ENCODE measurements around the gene FGD6.
"Not testable (repeated sequence)": the region's sequence is repeated elsewhere in the genome, so short reads cannot be mapped to it uniquely, and the experiment has no call there.

Gene FGD6

DNA sequence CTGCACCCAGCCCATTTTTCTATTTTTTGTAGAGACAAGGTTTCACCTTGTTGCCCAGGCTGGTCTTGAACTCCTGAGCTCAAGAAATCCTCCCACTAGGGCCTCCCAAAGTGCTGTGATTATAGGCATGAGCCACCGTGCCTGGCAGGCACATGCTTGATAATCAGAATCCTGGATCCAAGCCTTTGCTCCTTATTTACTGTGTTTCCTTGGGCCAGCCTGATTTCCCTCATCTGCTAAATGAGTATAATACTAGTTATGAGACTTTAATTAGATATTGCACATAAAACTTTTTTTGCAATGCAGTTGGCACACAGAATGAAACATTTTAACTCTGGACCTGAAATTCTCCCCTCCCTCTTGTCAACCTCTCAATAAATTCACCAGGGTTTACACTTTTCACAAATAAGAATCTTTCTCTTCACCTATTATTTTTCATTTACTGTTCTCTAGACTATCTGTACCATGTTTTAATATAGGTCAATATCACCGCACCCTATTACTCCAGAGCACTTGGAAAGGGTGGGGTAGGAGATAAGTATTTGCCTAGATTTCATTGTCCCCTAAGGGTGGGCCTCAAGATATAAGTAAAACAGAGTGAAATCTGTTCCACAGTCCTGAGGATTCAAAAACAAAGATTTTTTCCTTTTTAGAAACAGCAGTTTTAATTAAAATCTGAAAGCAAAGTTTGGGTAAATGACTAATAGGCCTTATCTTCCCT, 74.7 kb downstream of the FGD6 start:
- no peak for TF ChIP-seq CTCF (conservative IDR thresholded peaks at IDR 0.05; ENCODE audit: low read depth, low read length)
- no peak overlapping the region for H3K4me3 ChIP-seq (ENCODE audit: low read depth, low read length)
- no peak for DNase-seq (ENCODE audit: low read depth)

DNA sequence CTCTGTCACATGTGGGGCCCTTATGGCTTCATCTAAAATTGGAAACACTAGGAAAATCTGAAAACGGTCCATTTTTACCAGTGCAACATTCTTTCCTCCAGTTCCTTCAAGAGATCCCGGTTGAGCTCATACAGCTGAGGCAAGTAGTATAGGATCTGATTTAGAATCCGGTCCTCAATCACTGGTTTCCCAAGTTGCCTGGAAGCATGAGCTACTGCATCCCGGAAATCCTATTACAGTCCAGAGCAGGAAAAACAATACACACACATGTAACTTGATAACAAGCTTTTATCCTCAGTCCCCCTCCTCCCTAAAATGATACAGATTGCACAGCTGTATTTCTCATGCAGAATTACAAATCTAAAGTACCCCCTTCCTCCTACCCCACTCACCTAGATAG, 76.0 kb downstream of the FGD6 start:
- no peak overlapping the region for H3K4me3 ChIP-seq (ENCODE audit: low read depth, low read length)
- no peak for TF ChIP-seq CTCF (conservative IDR thresholded peaks at IDR 0.05; ENCODE audit: low read depth, low read length)
- no peak for DNase-seq (ENCODE audit: low read depth)

- DNase-seq (ENCODE audit: low read depth); H3K4me3 ChIP-seq (ENCODE audit: low read depth, low read length): not testable (repeated sequence)
These were observed 79.2 kb downstream of the FGD6 start for GRCh38 chr12:95138031-95138430.

DNA sequence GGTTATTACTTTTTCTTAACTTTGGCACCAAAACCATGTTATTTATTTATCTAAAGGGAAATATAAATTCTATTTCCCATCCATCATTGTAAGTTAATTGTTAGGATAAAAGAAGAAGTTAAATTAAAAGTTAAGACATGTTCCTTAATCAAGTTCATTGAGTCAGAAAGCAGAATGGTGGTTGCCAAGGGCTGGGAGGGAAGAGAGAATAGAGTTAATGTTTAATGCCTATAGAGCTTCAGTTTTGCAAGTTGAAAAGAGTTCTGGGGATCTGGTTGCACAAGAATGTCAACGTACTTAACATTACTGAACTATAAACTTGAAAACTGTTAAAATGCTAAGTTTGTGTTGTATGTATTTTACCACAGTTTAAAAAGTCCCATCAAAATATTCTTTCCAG, 80.7 kb downstream of the FGD6 start:
- TF ChIP-seq CTCF (conservative IDR thresholded peaks at IDR 0.05; ENCODE audit: low read depth, low read length), result no peak
- no peak overlapping the region for H3K4me3 ChIP-seq (ENCODE audit: low read depth, low read length)
- DNase-seq (ENCODE audit: low read depth), result no peak

DNA sequence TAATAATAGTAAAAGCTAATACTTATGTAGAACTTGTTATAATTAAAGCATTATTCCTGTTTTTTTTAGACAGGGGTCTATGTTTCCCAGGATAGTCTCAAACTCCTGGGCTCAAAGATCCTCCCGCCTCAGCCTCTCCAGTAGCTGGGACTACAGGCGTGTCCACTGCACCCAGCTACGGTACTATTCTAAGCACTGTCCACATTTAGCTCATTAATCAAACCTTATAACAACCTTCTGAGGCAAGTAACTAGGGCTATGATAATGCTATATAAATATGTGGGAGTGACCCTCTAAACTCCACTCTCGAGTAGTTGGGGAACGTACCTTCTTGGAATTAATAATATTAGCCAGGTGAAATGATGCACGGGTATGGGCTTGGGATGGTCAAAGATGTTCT, 83.2 kb downstream of the FGD6 start:
- TF ChIP-seq CTCF (conservative IDR thresholded peaks at IDR 0.05; ENCODE audit: low read depth, low read length), result no peak
- H3K4me3 ChIP-seq (ENCODE audit: low read depth, low read length), result no peak overlapping the region
- DNase-seq (ENCODE audit: low read depth), result no peak

DNA sequence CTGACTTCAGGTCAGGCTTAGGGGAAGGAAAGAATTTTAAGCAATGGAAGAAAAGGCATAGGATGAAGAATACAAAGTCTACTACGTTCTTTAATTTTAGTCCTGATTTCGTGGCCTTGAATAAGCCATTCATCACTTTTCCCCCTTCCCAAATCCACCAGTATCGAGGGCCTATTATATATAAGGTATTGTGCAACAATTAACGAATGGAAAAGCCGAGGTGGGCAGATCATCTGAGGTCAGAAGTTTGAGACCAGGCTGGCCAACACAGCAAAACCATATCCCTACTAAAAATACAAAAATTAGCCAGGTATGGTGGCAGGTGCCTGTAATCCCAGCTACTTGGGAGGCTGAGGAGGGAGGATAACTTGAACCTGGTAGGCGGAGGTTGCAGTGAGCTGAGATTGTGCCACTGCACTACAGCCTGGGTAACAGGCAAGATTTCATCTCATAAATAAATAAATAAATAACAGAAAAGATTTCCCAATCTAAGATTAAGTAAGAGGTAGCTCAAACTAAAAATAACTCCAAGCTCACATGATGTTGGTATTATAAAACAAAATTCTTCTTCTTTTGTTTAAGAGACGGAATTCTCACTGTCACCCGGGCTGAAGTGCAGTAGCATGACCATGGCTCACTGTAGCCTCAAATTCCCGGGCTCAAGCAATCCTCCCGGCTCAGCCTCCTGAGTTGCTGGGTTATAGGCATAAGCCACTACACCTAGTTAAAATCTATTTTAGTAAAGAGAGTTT, 85.5 kb downstream of the FGD6 start:
- DNase-seq (ENCODE audit: low read depth), result peak; percentile 72
- TF ChIP-seq CTCF (conservative IDR thresholded peaks at IDR 0.05; ENCODE audit: low read depth, low read length), result no peak
- no peak overlapping the region for H3K4me3 ChIP-seq (ENCODE audit: low read depth, low read length)

GRCh38 chr12:95130096-95130495, 87.2 kb downstream of the FGD6 start:
- TF ChIP-seq CTCF (conservative IDR thresholded peaks at IDR 0.05; ENCODE audit: low read depth, low read length), result no peak
- peak; percentile 84 for DNase-seq (ENCODE audit: low read depth)
- H3K4me3 ChIP-seq (ENCODE audit: low read depth, low read length), result no peak overlapping the region
